ENCODE measurements around the gene CCDC9B.

The CCDC9B gene

GRCh38 chr15:40340740-40341400 is at the start of gene CCDC9B:
CCDC9B (minus strand) TSS chr15:40340939; CDS start chr15:40340819, 120 bp downstream.
- no peak for DNase-seq

GRCh38 chr15:40389824-40390595 is 49.3 kb upstream of the CCDC9B start:
- no peak for DNase-seq

GRCh38 chr15:40388941-40389823 is 48.4 kb upstream of the CCDC9B start:
- no peak for DNase-seq

- no peak for DNase-seq
Measured at GRCh38 chr15:40386480-40386879, 45.7 kb upstream of the CCDC9B start.

- peak; percentile 94 for DNase-seq
Measured at GRCh38 chr15:40382580-40383456, 42.1 kb upstream of the CCDC9B start, which contains the start of gene KNSTRN. KNSTRN (plus strand) TSS chr15:40382721; CDS start chr15:40382836, 115 bp downstream.

- DNase-seq: no peak
Measured at GRCh38 chr15:40381818-40382529, 41.2 kb upstream of the CCDC9B start.

- DNase-seq: no peak
Measured at GRCh38 chr15:40380636-40381035, 39.9 kb upstream of the CCDC9B start.

GRCh38 chr15:40379853-40380252 is 39.1 kb upstream of the CCDC9B start:
- no peak for DNase-seq

GRCh38 chr15:40379374-40379773 is 38.6 kb upstream of the CCDC9B start:
- DNase-seq: no peak

GRCh38 chr15:40377606-40378005 is 36.9 kb upstream of the CCDC9B start:
- DNase-seq: no peak

- DNase-seq: no peak
Measured at GRCh38 chr15:40372981-40373380, 32.2 kb upstream of the CCDC9B start.

GRCh38 chr15:40369971-40370370 is 29.2 kb upstream of the CCDC9B start:
- no peak for DNase-seq

GRCh38 chr15:40369474-40369869 is 28.7 kb upstream of the CCDC9B start:
- DNase-seq: no peak

GRCh38 chr15:40368719-40369473 is 28.2 kb upstream of the CCDC9B start:
- DNase-seq: no peak

GRCh38 chr15:40367686-40368611 is 27.2 kb upstream of the CCDC9B start:
- peak; percentile 93 for DNase-seq

- DNase-seq: no peak
Measured at GRCh38 chr15:40367371-40367685, 26.6 kb upstream of the CCDC9B start.

- DNase-seq: no peak
Measured at GRCh38 chr15:40366457-40367370, 26.0 kb upstream of the CCDC9B start.

GRCh38 chr15:40365624-40366456 is 25.1 kb upstream of the CCDC9B start:
- DNase-seq: no peak
